ENCODE data around the gene LRRC25.

The LRRC25 gene

DNA sequence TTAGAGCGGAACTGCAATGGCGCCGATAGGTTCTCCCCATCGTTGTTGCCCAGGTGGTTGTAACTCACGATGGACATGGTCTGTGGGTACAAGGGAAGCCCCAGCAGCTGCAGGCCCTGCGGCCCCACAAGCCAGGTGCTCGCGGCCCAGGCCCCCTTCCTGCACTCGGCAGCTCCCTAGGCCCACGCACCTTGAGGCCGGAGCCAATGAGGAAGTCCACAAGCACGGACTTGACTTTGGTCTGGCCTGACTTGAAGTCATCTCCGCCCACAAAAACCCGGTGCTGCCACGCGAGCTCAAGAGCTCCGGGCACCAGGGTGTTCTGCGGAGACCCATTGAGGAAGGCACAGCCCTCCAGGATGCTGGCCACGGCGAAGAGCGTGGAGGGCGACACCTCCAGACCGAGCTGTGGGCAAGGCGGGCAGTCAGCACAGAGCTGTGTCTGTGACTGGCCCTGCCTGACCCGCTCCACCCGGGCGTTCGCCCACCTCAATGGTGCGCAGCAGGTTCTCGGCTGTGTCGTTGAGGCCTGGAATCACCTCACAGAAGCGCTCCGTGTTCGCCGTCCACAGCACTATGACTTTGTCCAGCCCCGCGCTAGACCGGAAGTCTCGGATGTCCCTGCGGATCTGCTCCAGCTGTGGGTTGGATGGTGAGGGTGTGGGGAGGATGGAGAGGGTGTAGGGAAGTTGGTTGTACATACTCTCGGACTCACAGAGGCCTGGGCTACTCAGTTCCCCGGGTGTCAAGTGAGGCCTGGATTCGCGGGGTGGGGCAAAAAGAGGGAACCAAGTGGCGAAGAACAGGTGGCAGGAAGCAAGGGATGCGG is 38.6 kb upstream of the LRRC25 start:
- DNase-seq = no peak

DNA sequence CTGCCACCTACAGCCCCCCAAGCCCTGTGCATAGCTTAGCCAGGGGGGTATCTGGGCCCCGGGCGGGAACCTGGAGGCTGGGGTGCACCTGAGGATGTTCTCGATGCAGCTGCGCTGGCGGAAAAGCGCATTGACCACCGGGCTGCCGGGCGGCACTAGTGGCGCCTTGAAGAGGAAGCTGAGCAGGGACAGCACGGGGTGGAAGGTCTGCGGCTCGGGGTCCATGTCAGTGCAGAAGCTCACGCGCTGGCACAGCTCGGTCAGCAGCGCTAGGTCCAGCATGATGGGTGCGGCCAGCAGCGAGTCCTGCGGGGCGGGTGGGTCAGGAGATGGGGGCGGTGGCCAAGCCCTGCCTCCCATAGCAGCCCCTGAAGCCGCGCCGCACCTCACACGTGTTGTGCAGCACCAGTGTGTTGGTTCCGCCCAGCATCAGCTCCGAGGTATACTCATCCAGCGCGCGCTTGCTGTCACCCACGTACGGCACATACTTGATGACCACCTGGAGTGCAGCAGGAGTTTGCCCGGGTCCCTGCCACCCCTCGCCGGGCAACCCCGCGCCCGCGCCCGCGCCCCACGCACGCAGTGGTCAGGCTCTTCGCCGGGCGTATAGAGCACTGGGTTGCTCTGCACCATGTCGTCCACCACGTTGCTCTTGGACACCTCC is 37.9 kb upstream of the LRRC25 start:
- DNase-seq = no peak

DNA sequence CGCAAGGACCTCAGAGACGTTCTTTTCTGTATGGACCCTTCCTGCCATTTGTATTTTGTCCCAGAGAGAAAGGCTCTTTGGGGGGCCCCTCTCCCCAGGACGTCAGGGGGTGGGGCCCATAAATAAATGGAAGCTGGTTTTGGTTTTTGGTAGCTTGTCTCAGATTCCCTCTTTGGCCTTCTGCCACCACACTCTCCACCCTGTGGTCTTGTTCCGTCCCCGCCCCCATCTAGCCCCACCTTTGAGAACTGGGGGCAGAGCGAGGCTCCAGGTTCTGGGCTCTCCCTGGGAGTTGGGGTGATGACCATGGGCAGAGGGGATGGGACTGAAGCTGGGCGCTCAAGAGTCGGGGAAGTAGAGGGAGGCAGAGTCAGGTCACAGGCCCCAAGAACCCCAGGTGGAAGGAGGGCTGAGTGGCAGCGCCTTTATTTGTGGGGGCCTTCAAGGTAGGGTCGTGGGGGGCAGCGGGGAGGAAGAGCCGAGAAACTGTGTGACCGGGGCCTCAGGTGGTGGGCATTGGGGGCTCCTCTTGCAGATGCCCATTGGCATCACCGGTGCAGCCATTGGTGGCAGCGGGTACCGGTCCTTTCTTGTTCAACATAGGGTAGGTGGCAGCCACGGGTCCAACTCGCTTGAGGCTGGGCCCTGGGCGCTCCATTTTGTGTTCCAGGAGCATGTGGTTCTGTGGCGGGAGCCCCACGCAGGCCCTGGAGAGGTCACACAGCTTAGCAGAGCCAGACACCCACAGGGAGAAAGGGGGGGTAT is 37.2 kb upstream of the LRRC25 start:
- DNase-seq = no peak

DNA sequence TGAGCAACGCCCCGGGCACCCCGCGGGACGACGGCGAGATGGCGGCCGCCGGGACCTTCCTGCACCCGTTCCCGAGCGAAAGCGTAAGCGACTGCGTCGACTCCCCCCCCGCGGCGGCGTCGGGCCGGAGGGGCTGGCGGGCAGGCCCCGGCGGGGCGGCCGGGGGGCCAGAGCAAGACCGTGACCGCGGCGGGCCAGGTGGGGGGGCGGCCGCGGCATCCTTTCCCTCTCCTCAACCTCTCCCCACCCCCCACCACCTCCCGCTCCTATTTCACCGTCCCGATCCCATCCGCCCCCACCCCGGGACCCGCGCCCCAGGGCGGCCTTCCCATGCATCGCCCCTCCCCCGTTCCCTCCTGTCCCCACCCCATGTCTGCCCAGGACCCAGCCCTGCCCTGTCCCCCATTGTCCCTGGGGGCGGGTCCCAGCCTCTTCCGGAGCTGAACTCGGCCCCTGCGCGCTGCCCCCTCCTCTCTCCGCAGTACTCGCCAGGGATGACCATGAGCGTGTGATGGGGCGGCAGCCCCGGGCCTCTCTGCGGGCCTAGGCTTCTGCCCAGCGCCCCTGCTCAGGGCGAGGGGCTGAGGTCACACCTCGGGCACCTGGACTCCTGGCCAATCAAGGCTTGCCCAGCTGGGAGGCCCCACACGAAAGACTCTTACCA is 36.4 kb upstream of the LRRC25 start:
- DNase-seq = no peak

DNA sequence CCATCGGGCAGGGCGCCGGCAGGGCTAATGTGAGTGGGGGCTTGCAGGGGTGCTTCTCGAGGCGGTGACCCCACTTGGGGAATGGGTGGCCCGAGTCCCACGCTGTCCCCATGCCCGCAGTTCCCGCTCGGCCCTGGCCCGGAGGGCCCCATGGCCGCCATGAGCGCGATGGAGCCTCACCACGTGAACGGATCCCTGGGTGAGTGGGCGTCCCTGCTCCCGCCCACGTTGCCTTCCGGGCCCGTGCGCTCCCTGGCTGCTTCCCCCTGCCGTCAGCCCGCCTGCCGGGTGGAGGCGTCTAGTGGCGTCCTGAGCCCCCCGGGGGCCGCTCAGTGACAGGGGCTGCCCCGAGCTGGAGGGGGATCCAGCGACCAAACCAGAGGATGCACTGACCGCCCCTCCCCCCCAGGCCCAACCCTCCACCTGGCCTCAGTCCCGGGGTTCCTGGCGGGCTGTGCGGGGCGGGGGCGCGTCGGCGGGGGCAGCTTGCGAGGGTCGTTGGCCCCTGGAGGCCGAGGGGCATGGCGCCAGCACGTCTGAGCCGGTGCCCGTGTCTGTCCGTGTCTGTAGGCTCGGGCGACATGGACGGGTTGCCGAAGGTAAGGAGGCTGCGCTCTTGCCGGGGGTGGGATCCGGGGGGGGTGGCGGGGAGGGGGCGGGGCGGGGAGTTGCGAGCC is 35.7 kb upstream of the LRRC25 start:
- DNase-seq = no peak

DNA sequence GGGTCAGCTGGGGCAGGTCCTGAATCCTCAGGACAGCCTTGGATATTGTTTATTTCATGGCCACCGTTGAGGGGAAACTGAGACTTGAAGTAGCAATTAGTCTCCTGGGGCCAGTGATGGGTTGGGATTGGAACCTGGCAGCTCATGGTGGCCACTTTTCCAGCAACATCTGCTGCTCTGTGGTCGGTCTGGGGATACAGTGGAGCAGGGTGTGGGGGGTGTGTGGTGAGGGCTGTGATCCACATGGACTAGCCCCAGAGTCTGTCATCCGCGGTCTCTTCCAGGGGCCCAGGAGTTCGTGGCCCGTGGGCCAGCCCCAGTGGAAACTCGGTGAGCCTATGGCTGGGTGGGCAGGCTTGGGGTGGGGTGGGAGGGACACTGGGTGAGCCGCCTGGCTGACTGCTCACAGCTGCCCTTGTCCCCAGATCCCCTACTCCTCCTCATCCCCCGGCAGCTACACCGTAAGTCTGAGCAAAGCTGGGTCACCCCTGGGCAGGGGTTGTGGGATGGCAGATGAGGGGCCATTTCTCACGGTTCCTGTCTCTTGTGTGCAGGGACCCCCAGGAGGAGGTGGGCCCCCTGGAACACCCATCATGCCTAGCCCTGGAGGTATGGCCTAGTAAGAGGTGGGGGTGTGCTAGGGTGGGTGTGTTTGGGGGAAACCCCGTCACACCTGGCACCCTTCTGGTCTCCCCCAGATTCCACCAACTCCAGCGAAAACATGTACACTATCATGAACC is 35.0 kb upstream of the LRRC25 start:
- DNase-seq = no peak

DNA sequence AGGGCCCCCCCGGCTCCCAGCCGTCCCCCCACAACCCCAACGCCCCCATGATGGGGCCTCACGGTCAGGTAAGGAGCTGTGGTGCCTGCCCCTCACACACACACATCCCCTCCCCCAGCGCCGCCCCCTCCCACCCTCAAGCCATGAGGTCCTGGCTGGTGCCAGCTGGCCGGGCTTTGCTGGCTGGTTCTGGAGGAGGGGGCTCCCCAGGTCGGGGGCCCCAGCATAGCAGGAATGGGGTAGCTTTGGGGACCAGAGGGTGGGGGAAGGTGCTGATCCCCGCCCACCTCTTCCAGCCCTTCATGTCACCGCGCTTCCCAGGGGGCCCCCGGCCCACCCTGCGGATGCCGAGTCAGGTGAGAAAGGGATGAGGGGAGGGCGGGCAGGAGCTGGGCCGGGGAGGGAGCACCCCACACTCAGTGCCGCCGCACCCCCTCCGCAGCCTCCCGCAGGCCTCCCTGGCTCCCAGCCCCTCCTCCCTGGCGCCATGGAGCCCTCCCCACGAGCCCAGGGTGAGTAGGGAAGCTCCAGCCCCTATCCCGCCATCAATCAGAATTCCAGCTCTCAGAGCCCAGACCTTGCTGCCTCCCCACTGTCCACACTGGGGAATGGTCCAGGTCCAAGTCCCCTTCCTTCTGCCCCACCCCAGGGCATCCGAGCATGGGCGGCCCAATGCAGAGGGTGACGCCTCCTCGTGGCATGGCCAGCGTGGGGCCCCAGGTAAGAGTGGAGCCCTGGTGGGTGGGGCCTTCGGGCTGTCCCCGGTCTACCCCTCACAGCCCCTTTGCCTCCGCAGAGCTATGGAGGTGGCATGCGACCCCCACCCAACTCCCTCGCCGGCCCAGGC is 34.2 kb upstream of the LRRC25 start:
- no peak for DNase-seq

DNA sequence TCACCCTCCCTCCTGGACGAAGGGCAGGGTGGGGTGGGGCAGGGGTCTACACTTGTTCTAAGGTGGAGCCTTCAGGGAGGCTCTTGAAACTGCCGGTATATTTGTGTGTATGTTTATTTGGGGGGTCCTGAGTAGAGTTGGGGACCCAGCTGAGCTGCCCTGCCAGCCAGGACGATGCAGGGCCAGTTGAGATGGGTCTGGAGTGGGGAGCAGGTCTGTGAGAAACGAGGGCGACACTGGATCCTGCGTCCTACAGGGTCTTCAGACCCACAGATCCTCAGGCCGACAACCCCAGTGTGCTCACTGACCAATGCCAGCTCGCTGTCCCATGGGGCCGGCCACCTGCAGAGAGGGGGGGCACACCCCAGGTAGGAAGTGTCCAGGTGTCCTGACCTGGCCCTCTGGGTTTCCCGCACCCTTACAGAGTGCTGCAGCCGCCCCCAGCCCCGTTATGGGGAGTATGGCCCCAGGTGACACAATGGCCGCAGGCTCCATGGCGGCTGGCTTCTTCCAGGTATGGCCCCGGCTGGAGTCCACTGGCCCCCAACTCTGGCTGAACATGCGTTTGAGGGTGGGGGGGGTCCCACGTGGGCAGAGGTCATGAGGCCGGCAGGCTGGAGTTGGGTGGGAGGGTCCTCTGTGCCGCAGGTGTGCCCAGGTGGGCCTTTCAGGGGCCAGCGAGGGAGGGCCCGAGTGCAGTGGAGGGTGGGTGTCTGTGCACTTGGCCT is 33.2 kb upstream of the LRRC25 start:
- no peak for DNase-seq

DNA sequence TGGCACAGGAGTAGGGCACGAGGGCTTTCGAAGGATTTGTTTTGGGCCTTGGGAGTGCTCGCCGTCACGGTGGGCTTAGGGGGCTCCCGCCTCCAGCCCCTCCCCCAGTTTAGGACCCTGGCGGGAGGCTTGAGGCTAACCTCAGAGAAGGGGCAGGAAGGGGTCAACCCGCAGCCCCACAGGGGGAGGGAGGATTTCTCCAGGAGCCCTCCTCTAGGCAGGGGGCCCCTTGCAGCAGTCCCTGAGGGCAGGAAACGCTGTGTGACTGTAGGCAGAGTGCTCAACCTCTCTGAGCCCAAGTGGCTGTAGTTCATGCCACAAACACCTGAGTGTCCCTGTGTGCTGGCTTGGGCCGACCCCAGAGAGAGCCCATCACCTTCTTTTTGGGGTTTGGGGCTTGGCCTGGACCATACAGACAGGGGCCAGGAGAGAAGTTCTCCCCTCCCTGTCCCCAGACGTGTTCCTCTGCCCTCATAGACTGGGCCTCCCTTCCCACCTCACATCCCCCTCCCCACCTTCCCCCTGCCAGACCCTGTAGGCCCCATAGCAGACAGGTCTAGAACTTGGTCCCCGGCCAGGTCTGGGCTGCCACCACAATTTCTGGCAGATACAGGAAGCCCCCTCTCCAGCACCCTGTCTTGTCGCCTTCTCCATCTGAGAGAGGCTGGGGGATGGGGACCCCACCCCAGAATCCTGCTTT is 32.4 kb upstream of the LRRC25 start:
- DNase-seq = no peak

DNA sequence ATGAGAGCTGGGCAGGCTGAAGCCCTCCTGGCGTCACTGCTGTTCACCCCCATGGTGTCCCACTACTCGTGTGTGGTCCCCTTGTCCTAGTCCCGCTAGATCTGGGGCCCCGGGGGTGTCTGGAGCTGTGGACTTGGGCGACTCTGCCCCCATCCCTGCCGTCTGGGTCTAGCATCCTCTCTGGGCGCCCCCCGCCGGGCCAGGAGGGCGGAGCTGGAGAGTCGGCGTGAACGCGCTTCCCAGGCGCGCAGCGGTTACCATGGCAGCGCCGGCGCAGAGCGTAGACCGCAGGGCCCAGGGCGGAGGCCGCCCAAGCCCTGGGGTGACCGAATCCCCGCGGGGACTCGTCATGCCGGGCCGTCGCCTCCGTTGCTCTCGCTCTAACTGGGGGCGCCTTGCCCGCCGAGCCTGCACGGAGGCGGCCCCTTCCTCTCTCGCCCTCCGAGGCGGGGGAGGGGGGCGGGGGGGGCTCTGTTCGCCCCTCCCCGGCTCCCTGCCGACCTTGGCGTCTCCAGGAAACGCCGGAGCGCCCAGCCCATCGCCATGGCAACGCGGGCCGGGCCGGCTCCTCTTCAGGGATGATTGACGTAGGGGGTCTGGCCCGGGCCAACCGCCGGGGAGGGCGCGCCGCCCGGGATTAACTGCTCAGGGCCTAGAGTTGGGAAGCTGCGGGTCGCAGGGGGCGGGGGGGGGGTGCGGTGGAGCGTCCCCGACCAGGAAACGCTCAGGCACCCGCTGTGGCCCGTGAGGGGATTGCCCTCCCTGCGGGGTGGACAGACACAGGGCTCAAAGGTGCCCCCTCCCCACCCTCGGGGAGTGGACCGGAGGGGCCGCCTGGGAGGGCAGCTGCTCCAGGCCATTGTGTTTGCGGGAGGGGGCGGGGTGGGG is 31.6 kb upstream of the LRRC25 start:
- no peak for DNase-seq

DNA sequence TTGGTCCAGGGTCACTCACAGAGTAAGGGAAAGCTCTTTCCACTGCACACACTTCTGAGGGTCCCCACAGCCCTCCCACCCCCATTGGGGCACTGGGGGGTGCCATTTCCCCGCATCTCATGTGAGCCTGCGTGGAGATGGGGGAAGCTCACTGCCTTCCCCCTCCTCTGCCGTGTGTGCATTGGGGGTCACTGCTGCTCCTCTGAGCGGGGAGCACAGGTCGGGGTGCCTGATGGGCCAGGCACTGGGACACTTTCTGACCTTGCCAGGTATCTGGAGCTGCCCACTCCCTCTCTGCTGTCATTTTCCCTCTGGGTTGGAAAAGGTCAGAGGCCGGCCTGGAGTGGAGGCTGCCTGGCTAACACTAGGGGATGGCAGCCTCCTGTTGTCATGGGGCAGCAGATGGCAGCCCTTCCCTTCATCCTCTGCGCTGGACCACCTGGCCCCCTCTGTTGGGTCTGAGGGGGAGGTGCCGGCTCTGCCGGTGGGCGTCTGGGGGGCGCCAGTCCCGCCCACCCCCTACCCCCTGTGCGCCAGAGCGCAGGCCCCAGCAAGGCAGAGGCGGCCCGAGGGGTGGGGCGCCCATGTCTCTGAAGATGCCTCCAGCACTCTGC is 30.9 kb upstream of the LRRC25 start:
- DNase-seq = no peak

DNA sequence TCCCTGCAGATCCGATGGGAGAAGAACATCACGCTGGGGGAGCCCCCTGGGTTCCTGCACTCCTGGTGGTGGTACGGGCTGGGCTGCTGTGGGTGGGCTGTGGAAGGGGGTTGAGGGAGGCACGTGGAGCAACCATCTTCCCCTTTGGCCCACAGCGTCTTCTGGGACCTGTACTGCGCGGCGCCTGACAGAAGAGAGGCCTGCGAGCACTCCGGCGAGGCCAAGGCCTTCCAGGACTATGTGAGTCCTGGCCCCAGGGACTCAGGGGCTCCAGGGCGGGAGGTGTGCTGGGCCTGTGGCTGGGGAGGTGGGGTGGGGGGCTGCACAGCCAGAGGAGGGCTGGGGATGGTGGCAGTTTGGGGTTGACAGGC is 30.3 kb upstream of the LRRC25 start:
- no peak for DNase-seq

DNA sequence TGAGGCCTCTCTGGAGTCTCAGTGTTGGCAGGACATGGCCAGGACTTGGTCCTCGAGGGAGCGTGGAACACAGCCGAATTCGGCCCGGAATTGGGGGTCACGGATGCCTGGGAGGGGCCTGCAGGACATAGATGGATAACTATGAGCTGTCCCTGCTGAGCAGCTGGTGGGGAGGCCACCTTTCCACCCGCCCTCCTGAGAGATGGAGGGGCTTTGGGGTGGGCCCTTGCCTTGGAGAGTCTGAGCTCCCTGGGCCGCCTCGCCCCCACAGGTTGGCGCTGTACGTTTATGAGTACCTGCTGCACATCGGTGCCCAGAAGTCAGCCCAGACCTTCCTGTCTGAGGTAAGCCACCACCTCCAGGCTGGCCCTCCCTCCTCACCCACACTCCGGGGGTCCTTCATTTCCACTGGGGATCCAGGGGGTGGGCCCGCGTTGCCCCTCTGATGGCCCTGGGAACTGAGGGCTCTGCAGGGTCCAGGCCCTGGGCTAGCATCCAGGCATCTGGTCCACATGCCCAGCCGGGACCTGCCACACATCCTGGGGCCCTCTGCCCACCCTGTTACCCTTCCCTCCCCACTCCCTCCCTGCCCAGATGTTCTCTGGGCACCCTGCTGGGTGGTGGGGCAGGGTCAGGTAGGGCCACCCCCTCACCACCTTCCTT is 29.8 kb upstream of the LRRC25 start:
- no peak for DNase-seq

DNA sequence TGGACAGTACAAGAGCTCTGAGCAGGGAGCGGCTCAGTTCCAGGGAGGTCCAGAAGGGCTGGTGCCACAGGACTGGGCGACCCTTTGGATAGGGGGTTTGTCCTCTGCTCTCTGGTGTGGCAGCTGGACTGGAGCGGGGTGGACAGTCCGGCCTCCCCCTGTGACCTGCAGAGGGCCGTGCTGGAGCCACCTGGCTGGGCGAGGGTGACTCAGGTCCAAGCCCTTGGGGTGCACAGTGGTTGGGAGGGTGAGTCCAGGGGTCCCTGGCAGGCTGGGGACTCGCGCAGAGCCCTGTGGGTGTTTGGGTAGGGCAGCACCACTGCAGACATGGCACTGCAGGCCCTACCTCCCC is 29.0 kb upstream of the LRRC25 start:
- DNase-seq = no peak

DNA sequence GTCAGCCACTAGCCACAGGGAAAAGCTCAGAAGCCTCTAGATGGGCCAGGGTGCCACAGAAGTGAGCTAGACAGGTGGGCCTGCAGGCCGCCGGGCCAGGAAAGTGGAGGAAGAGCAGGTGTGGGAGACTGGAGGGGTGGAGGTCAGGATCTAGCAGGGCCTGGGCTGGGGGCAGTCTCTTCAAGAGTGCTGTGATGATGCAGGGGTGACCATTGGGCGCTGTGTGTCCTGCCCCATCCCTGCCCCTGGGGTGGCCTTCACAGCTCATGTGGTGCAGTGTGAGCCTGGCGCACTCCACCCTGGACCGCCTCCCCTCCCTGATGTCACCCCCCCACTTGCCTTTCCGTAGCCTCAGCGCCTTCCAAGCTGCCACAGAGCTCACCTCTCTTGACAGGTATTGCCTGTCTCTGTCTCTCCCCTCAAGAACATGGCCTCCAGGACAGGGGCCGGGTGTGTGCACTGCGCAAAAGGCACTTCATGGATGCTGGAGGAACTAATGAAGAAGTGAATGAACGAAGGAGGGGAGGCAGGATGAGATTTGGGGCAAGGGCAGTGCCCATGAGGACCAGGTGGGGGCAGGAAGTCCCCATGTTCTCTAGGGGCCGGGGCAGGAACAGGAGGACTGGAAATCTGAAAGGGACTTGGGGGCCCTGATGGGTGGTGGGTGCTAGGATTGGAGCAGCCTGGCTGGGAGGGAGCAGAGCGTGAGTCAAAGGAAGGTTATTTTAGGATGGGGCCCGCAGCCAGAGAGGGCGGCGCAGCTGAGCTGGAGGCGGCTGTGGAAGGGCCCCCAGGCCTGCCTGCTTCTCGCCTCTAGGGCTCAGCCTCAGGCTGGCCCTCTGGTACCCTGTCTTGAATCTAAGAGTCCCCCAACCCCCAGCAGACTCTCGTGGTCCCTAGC is 28.3 kb upstream of the LRRC25 start:
- no peak for DNase-seq

DNA sequence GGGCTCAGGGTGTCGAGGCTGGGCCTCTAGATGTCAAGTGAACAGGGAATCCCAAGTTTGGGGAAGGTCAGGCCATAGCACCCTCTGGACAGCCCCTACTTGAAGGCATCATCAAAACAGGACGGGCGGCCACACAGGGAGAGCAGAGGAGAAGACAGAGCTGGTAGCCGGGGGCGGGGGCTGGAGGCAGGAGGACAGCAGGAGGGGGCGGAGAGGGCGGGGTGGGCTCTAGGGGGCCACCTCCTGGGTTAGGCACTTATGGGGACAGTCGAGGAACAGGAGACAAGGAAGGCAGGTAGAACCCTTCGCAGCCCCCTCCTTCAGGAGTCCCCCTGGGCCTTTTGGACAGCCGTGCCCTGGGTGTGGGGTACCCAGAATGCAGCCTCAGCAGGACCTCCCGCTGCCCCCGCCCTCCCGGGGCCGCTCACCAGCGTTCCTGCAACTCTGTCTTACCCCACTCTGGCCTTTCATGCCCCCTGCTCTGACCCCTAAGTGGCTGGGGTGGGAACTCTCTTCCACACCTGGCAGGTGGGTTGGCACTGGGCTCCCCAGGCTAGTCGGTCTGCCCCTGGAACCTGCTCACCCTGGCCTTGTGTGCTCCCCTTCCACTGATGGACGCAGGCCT is 27.6 kb upstream of the LRRC25 start:
- no peak for DNase-seq

Data from kidney glomerular epithelial cell (primary cell).